Epithelial cell of proximal tubule (primary cell): ENCODE results near the gene OSBPL10. TPM values are rescaled to one million over a fixed set of nuclear protein-coding genes. Genes with fewer than 3 reads are reported as not detected.

Experiments
- DNase-seq: peaks from one replicate; pipeline ENCODE4 v3.0.0-alpha.2; 2011; ENCODE audit warnings: low read depth
- H3K4me3 ChIP-seq: 2 replicates; pipeline ENCODE4 v1.5.1; 2011; ENCODE audit warnings: low read depth, mild to moderate bottlenecking, low read length
- total RNA-seq: library from RNA; depleted of rRNA; stranded (reverse); fragments of >200 nt; gene quantifications from 2 replicates; pipeline ENCODE4 v1.2.3, GENCODE V29; 2015
- TF ChIP-seq, protein P1 (sequence below): conservative IDR thresholded peaks from 2 replicates; pipeline ENCODE4 v1.5.1; 2012; ENCODE audit warnings: low read depth, mild to moderate bottlenecking, low read length

Gene OSBPL10
- total RNA-seq, 1 donor from 2014 or later = 17.5 TPM

DNA sequence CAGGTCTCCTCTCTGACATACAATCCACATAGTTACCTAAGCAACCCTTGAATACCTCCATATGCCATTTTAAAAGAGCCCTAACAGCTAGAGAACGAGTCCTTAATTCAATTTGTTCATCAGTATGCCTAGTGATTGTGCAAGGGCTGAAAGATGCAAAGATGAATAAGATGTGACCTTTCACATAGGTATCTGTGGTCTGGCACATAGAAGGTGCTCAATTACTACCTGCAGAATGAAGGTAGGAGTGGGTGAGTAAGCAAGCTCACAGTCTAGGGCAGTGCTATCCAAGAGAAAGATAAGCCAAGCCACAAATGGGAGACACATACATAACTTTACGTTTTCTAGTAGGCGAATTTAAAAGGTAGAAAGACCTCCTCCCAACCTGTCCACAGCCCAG is 157.9 kb downstream of the OSBPL10 start:
- TF ChIP-seq, protein P1, sequence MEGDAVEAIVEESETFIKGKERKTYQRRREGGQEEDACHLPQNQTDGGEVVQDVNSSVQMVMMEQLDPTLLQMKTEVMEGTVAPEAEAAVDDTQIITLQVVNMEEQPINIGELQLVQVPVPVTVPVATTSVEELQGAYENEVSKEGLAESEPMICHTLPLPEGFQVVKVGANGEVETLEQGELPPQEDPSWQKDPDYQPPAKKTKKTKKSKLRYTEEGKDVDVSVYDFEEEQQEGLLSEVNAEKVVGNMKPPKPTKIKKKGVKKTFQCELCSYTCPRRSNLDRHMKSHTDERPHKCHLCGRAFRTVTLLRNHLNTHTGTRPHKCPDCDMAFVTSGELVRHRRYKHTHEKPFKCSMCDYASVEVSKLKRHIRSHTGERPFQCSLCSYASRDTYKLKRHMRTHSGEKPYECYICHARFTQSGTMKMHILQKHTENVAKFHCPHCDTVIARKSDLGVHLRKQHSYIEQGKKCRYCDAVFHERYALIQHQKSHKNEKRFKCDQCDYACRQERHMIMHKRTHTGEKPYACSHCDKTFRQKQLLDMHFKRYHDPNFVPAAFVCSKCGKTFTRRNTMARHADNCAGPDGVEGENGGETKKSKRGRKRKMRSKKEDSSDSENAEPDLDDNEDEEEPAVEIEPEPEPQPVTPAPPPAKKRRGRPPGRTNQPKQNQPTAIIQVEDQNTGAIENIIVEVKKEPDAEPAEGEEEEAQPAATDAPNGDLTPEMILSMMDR = no peak
- no peak for DNase-seq
- no peak overlapping the region for H3K4me3 ChIP-seq

DNA sequence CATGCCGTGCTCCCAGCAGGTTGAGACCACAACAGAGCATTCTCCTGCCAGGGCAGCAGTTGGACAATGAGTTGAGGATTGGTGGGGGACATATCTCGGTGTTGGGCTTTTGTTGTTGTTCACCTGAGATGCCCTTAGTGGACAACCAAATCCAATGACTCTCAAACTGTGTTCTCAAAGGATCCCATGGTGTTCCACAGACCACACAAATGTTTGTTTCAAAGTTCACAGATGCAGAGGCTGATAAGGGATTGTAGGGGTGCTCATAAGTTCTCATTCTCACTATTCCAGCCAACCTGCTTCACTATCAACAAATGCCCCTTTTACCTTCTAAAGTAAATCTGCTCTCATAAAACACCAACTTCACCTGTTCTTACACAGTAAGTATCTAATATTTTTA is 159.9 kb downstream of the OSBPL10 start:
- H3K4me3 ChIP-seq = no peak overlapping the region
- TF ChIP-seq, protein P1 = no peak
- DNase-seq = no peak

DNA sequence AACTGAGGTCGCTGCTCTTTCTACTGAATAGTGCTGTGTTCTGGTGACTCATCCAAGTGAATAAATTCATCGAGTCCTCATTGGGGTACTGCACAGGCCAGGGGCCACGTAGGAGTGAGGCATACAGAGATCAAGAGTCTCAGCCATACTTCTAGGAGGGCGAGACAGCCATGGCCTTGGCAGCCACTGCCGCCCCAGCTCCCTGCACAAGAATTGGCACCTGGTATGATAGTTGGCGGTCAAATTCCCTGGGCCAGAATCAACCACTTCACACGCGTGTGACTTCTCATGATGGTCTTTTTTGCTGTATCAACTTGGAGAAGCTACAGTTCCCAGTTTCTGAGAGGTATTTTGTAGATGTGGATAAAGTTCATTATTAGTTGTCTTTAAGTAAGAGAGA is 161.6 kb downstream of the OSBPL10 start:
- TF ChIP-seq, protein P1 = no peak
- no peak for DNase-seq
- no peak overlapping the region for H3K4me3 ChIP-seq

DNA sequence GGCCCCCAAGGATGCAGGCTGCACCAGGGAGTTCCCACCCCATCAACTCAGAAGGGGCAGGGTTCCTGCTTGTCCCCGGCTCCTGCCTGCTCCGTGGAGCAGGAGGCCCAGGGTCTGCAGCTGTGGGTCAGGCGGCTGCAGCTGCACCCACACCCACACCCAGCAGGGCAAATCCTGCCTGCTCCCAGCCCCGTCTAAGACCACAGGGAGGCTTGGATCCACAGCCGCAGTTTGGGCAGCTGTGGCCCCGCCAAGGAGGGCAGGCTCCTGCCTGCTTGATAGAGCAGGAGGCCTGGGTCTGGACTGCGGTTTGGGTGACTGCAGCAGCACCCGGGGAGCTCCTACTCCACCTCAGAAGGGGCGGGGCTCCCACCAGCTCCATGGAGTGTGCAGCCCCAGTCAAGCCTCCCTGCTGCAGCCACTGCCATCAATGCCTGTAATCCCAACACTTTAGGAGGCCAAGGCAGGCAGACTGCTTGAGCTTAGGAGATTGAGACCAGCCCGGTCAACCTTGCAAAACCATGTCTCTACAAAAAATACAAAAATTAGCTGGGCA is 163.6 kb downstream of the OSBPL10 start:
- H3K4me3 ChIP-seq = no peak overlapping the region
- TF ChIP-seq, protein P1 = no peak
- DNase-seq = no peak

DNA sequence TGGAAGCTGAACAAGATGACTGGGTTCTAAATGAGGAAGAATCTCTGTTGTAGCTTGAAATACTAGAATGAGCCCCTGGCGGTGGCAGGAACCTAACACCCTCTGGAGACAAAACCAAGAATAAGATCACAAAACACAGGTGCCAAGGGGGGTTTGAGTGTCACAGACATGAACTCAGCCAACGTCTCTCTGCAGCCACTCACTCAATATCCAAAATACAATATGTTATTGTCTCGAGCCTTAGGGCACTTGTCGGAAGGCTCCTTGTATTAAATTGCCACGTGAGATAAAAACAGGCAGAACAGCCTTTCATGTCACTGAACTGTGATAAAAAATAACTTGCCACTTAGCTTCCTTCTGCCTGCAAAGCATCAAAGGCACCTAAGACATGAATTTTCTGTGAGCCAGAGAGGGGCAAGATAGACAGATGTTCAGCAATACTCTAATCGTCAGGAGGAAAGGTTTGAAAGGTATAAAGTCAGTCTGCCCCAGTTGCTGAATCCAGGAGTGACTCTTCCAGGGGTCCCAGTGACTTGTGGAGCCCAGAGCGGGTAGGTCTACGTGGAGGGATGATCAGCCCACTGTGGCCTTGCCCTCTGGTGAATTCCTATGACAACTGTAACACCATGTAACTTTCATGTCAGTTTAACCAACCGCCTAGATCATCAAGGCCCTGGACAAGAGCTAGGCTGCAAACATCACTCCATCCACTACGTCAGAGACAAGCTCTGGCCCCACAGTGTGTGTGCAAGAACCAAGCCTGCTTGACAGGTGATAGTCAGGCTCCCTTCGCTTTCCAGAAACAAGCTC is 165.2 kb downstream of the OSBPL10 start:
- no peak overlapping the region for H3K4me3 ChIP-seq
- TF ChIP-seq, protein P1 = no peak
- DNase-seq = no peak

DNA sequence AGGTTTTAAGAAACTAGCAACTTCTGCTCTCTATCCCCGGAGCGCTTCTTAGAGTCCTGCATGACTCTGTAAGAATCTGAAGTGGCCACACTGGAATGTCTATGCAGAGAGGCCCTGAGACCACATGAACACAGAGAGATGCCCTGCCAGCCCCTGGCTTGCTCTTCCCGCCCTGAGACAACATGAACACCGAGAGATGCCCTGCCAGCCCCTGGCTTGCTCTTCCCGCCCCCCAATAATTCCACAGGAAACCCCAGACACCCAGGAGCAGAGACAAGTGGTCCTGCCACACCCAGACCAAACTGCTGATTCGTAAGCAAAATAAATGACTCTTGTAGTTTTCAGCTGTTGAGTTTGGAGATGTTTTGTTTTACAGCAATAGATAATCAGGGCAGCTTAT is 166.1 kb downstream of the OSBPL10 start:
- DNase-seq = no peak
- TF ChIP-seq, protein P1 = no peak
- no peak overlapping the region for H3K4me3 ChIP-seq

DNA sequence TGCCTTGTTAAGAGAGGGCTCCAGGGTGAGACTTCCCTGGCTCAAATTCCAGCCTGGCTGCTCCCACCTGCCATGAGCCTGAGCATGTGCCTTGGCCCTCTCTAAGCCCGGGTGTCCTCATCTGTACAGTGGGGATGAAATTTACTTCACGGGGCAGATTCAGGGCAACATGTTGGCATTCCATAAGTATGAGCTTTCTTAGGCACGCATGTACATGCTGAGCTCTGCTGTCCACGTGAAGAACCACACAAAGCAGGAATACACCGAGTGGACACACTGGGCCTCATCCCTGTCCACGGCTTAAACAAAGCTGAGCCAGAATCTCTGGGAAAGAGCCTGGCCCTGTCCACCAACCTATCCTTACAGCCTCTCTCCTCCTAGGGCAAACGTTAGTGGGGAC is 167.4 kb downstream of the OSBPL10 start:
- TF ChIP-seq, protein P1 = no peak
- no peak for DNase-seq
- no peak overlapping the region for H3K4me3 ChIP-seq
